Measurements from ENCODE around the gene MARK2.

MARK2 gene

DNA sequence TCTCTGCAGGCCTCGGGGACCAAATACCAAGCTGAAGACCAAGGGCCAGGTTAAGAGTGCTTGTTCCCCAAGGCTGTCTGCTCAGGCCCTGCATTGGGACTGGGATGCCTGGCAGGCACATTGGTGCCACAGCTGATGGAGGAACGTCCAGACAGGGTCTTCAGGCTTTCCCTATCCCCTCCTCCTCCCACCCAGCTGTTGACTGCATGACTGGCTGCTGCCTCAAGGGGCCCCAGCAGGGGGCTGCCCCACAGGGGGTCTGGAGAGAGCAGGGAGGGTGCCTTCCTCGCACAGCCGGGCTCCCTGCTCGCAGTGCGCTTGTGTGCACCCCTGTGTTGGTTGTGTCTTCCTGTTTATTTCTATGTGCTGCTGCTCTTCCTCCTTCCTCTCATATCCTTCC, 68.2 kb downstream of the MARK2 start:
- Histone ChIP-seq H3K36me3 (ENCODE audit: control insufficient read depth, insufficient read depth, low read length) (peaks cover 40% of the 10 kb centered on the region), H3K9me3 (ENCODE audit: control insufficient read depth, insufficient read depth, low read length) (no peaks in the 10 kb centered on the region), H3K4me1 (ENCODE audit: control insufficient read depth, insufficient read depth, low read length) (peaks cover 17% of the 10 kb centered on the region), H3K27me3 (ENCODE audit: control insufficient read depth, insufficient read depth, low read length) (no peaks in the 10 kb centered on the region), H3K4me3 (ENCODE audit: low read depth, low read length) (no peak overlapping the region), H3K9ac (ENCODE audit: low read depth, low read length) (no peak overlapping the region)

DNA sequence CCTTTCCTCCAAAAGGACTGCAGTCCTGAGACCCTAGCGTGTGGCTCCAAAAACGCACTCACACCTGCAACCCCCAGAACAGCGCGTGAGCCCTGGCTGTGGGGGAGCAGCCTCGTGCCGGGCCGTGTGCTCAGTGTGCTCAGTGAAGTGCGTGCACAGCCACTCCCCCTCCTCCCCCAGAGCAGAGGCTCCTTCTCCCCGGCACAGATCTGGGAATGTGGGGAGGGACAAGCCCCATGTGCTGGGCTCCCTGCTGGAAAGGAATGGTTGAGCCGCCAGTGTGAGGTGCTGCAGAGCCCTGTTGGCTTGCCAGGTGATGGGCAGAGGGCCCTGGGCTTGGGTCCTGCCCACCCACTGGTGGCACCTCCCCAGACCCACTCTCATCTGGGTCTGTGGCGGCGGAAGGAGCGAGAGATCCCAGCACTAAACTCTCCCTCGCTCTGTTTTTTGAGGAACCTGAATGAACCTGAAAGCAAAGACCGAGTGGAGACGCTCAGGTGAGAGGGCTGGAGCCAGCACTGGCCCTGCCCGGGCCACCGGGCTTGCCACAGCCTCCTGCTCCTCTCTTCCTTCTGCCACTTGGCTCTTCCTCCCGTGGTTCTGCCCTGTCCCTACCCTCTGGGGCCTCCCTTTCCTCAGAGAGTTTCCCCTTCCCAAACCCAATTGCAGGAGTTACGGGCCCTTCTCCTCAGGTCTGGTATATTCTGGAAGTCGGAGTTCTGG, 69.1 kb downstream of the MARK2 start:
- H3K9ac ChIP-seq (ENCODE audit: low read depth, low read length) = peak overlapping the region; percentile 50
- no peak overlapping the region for H3K4me3 ChIP-seq (ENCODE audit: low read depth, low read length)
- H3K27me3 ChIP-seq (ENCODE audit: control insufficient read depth, insufficient read depth, low read length) = no peaks in the 10 kb centered on the region
- H3K36me3 ChIP-seq (ENCODE audit: control insufficient read depth, insufficient read depth, low read length) = peaks cover 39% of the 10 kb centered on the region
- H3K4me1 ChIP-seq (ENCODE audit: control insufficient read depth, insufficient read depth, low read length) = peaks cover 17% of the 10 kb centered on the region
- no peaks in the 10 kb centered on the region for H3K9me3 ChIP-seq (ENCODE audit: control insufficient read depth, insufficient read depth, low read length)

DNA sequence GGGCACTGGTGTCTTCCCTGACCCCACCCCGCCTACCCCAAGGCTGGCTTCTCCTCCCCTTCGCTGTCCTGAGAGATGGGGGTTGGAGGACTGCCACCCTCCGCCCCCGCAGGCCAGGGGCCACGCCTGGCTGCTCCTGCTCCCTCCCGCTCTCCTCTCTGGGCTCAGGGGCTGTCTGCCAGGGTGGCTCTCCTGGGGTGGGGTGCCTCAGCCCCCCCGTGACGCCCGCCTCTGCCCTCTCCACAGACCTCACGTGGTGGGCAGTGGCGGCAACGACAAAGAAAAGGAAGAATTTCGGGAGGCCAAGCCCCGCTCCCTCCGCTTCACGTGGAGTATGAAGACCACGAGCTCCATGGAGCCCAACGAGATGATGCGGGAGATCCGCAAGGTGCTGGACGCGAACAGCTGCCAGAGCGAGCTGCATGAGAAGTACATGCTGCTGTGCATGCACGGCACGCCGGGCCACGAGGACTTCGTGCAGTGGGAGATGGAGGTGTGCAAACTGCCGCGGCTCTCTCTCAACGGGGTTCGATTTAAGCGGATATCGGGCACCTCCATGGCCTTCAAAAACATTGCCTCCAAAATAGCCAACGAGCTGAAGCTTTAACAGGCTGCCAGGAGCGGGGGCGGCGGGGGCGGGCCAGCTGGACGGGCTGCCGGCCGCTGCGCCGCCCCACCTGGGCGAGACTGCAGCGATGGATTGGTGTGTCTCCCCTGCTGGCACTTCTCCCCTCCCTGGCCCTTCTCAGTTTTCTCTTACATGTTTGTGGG, 69.9 kb downstream of the MARK2 start:
- Histone ChIP-seq H3K4me3 (ENCODE audit: low read depth, low read length) (no peak overlapping the region), H3K36me3 (ENCODE audit: control insufficient read depth, insufficient read depth, low read length) (peaks cover 37% of the 10 kb centered on the region), H3K27me3 (ENCODE audit: control insufficient read depth, insufficient read depth, low read length) (no peaks in the 10 kb centered on the region), H3K9ac (ENCODE audit: low read depth, low read length) (no peak overlapping the region), H3K9me3 (ENCODE audit: control insufficient read depth, insufficient read depth, low read length) (no peaks in the 10 kb centered on the region), H3K4me1 (ENCODE audit: control insufficient read depth, insufficient read depth, low read length) (peaks cover 17% of the 10 kb centered on the region)

DNA sequence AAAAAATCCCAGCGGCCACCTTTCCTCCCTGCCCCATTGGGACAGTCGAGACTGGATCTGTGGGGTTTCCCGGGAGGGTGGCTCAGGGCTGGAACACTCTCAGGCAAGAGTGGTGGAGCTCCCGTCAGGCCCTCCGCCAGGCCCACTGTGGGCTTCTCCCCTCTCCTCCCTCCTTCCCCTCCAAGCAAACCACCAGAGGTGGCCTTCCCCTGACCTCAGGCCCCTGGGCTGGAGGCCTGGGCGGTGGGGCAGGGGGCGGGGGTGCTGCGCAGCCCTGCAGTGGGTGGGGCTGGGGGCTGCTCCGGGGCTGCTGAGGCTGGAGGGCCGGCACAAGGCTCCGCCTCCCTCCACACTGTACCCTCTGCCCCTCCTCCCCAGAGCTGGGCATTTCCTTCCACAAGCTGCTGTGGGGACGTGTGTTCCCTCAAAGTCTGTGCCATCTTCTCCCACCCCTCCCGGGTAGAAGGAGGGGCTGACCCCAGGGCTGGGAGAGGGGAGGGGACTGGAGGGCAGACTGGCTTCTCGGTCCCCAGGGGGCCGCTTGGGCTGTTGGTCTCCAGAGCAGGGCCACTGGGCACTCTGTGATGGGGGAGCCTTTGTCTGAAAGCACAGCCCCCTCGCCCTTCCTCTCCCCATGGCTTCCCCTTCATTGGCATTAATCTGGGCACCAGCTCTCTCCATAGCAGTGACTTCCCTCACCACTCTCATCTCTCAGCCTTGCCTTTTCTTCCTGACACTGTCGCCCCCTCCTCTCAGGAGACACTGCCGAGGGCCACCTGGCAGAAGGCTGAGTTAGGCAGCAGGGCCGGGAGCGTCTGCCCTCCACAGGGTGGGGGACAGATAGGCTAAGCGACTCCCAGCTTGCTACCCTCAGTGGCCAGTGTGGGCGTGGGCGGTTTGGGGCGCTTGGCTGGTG, 70.9 kb downstream of the MARK2 start:
- peaks cover 17% of the 10 kb centered on the region for H3K4me1 ChIP-seq (ENCODE audit: control insufficient read depth, insufficient read depth, low read length)
- H3K9ac ChIP-seq (ENCODE audit: low read depth, low read length) = peak overlapping the region; percentile 47
- peak overlapping the region; percentile 18 for H3K4me3 ChIP-seq (ENCODE audit: low read depth, low read length)
- no peaks in the 10 kb centered on the region for H3K9me3 ChIP-seq (ENCODE audit: control insufficient read depth, insufficient read depth, low read length)
- H3K27me3 ChIP-seq (ENCODE audit: control insufficient read depth, insufficient read depth, low read length) = no peaks in the 10 kb centered on the region
- peaks cover 39% of the 10 kb centered on the region for H3K36me3 ChIP-seq (ENCODE audit: control insufficient read depth, insufficient read depth, low read length)

DNA sequence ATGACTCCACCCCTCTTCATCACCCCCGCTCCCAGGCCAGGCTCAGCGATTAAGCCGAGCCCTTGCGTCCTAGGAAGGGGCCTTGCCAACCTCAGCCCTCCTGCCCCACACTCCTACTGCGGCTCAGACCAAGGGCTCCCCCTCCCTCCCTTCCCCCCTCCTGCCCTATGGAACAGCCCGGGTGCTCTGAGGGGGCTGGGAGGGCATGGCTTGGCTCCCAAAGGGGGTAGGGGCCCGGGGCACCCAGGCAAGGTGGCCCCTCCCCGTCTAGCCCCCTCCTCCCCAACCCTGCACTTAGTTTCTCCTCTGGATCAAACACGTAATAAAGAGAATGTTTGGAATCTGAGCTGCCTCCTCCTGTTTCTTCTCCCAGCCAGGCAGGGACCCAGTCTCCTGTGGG, 71.8 kb downstream of the MARK2 start:
- Histone ChIP-seq H3K9ac (ENCODE audit: low read depth, low read length) (no peak overlapping the region), H3K27me3 (ENCODE audit: control insufficient read depth, insufficient read depth, low read length) (no peaks in the 10 kb centered on the region), H3K4me1 (ENCODE audit: control insufficient read depth, insufficient read depth, low read length) (peaks cover 17% of the 10 kb centered on the region), H3K4me3 (ENCODE audit: low read depth, low read length) (no peak overlapping the region), H3K9me3 (ENCODE audit: control insufficient read depth, insufficient read depth, low read length) (no peaks in the 10 kb centered on the region), H3K36me3 (ENCODE audit: control insufficient read depth, insufficient read depth, low read length) (peaks cover 39% of the 10 kb centered on the region)

DNA sequence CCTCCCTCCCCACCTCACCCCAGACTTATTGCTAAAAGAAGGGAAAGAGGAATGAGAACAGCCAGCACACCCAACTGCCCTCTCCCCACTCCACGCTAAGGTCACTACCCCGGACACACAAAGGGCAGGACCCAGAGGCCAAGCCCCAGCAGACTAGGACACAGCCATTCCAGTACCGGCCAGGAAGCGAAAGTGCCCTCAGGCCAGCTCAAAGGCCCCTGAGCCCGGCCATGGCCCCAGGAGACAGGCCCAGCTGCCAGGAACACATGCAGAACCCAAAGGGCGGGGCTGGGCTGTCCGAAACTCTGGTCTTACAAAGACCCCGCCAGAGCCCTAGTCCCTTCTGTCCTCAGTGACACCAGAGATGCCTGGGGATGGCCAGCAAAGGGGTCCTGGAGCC, 72.5 kb downstream of the MARK2 start:
- Histone ChIP-seq H3K9ac (ENCODE audit: low read depth, low read length) (no peak overlapping the region), H3K9me3 (ENCODE audit: control insufficient read depth, insufficient read depth, low read length) (no peaks in the 10 kb centered on the region), H3K36me3 (ENCODE audit: control insufficient read depth, insufficient read depth, low read length) (peaks cover 36% of the 10 kb centered on the region), H3K4me1 (ENCODE audit: control insufficient read depth, insufficient read depth, low read length) (peaks cover 17% of the 10 kb centered on the region), H3K27me3 (ENCODE audit: control insufficient read depth, insufficient read depth, low read length) (no peaks in the 10 kb centered on the region), H3K4me3 (ENCODE audit: low read depth, low read length) (no peak overlapping the region)

DNA sequence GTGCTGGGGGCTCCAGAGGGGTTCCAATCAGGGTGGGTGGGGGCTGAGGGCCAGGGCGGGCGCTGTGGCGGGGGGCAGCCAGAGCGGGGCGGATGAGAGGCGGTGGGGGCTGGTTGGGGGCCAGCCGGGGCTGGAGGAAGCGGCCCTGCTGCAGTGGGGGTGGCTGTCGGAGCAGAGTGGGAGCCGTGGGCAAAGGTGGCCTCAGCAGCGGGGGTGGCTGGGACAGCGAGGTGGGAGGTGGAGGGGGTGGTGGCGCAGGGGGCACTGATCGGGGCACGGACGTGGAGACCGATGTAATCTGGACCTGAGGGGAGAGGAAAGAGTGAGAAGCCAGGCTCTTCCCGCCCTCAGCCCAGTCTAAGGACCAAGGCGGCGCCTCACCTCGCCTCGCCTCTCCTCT, 73.0 kb downstream of the MARK2 start:
- peaks cover 36% of the 10 kb centered on the region for H3K36me3 ChIP-seq (ENCODE audit: control insufficient read depth, insufficient read depth, low read length)
- peaks cover 16% of the 10 kb centered on the region for H3K4me1 ChIP-seq (ENCODE audit: control insufficient read depth, insufficient read depth, low read length)
- no peak overlapping the region for H3K9ac ChIP-seq (ENCODE audit: low read depth, low read length)
- no peaks in the 10 kb centered on the region for H3K27me3 ChIP-seq (ENCODE audit: control insufficient read depth, insufficient read depth, low read length)
- no peak overlapping the region for H3K4me3 ChIP-seq (ENCODE audit: low read depth, low read length)
- H3K9me3 ChIP-seq (ENCODE audit: control insufficient read depth, insufficient read depth, low read length) = no peaks in the 10 kb centered on the region

DNA sequence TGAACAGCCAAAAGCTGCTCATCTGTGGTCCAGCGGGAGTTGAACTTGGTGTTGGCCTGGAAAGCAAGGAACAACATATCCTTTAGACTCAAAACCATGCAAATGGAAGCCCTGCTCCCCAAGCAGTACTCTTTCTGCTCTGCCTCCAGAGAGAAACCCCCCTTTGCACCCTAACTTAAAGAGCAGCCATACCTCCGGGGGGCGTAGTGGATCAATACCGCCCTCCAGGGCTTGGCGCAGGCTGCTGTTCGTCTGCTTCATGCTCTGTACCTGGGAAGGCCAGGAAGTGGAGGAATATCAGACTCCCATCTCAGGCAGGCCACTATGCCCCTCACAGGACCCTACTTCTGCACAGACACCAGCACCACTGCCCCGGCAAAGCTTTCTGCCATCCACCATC, 73.8 kb downstream of the MARK2 start:
- peaks cover 36% of the 10 kb centered on the region for H3K36me3 ChIP-seq (ENCODE audit: control insufficient read depth, insufficient read depth, low read length)
- no peaks in the 10 kb centered on the region for H3K27me3 ChIP-seq (ENCODE audit: control insufficient read depth, insufficient read depth, low read length)
- peaks cover 13% of the 10 kb centered on the region for H3K4me1 ChIP-seq (ENCODE audit: control insufficient read depth, insufficient read depth, low read length)
- H3K9me3 ChIP-seq (ENCODE audit: control insufficient read depth, insufficient read depth, low read length) = no peaks in the 10 kb centered on the region
- no peak overlapping the region for H3K9ac ChIP-seq (ENCODE audit: low read depth, low read length)
- H3K4me3 ChIP-seq (ENCODE audit: low read depth, low read length) = no peak overlapping the region

DNA sequence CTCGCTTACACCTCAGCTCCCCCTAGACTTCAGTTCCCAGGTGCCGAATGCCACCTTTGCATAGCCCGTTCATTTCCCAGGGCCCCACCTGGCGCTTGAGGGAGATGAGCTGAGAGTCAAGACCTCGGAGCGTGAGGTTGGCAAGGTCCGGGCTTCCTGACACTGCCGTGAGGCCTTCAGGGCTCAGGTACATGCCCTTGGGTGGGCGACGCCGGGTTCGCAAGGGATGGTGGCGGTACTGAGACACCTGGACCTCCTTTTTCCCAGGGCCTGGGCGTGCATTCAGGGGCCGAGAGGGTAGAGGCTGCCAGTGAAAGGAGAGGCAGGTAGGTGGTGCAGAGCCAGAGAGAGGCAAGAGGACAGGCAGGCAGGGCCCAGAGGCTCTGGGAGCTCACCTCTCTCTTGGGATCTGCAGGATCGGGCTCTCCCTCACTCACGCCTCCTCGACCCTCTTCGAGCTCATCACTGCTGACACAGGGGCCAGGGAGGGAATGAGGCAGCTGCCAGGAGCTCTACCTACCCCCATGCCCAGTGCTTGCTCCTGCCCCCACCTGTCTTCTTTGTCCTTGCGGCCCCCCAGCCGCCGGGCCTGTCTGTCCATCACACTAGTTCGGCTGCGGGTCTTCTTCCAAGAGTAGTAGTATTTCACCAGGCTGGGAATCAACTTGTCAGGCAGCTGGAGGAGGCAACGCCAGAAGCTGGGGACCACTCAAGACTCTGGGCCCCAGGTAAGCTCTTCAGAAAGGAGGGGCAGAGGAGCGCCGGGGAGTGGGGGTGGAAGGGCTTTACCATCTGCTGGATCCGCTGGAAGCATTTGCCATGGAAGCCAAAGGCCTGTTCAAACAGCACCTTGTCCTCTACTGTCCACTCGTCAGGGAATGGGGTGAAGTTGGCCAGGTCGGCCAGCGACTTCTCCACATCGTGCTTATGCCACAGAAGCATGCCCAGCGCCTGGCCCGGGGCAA, 75.2 kb downstream of the MARK2 start:
- H3K4me3 ChIP-seq (ENCODE audit: low read depth, low read length) = no peak overlapping the region
- peaks cover 6% of the 10 kb centered on the region for H3K4me1 ChIP-seq (ENCODE audit: control insufficient read depth, insufficient read depth, low read length)
- H3K9me3 ChIP-seq (ENCODE audit: control insufficient read depth, insufficient read depth, low read length) = no peaks in the 10 kb centered on the region
- H3K9ac ChIP-seq (ENCODE audit: low read depth, low read length) = no peak overlapping the region
- peaks cover 30% of the 10 kb centered on the region for H3K36me3 ChIP-seq (ENCODE audit: control insufficient read depth, insufficient read depth, low read length)
- no peaks in the 10 kb centered on the region for H3K27me3 ChIP-seq (ENCODE audit: control insufficient read depth, insufficient read depth, low read length)

DNA sequence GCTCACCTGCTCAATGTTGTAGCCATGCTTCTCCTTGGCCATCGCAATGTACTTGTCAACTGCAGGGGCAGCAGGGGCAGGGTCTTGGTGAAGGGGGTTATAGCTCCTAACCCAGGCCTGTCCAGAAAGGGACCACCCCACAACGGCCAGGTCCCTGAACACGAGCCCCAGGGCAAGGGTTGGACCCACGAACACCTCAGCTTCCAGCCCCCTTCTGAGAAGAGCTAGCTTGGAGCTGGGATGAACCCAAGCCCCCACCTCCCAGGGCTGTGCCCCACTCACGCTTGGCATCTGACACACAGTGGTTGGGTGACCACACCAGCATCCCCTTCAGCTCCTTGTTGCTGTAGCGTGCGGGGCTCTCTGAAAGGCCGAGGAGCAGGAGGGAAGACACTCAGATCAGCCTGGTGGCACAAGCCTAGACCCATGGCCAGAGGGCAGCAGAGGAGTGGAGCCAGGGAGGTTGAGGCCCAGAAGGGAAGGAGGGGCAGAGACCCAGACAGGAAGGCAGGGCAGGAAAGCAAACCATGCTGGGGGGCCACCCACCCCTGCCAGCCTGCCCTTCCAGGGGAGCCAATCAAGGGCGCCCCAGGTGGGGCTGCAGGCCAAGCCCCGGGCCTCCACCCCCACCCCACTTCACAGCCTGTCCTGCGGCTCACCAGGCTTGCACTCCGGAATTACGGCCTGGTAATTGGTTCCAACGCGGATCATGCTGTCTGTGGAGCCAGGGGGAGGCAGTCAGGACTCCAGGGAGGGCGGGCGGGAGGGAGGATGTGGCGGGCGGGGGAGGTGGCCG, 76.2 kb downstream of the MARK2 start:
- Histone ChIP-seq H3K9me3 (ENCODE audit: control insufficient read depth, insufficient read depth, low read length) (no peaks in the 10 kb centered on the region), H3K4me1 (ENCODE audit: control insufficient read depth, insufficient read depth, low read length) (peaks cover 7% of the 10 kb centered on the region), H3K4me3 (ENCODE audit: low read depth, low read length) (peak overlapping the region; percentile 87), H3K9ac (ENCODE audit: low read depth, low read length) (peak overlapping the region; percentile 47), H3K36me3 (ENCODE audit: control insufficient read depth, insufficient read depth, low read length) (peaks cover 30% of the 10 kb centered on the region), H3K27me3 (ENCODE audit: control insufficient read depth, insufficient read depth, low read length) (no peaks in the 10 kb centered on the region)

Data from iPS-15b (cell line).